IMR-90 (cell line): ENCODE measurements around the gene SDR9C7. TPM values are rescaled to one million over a fixed set of nuclear protein-coding genes. Genes with fewer than 3 reads are reported as not detected.
"Not testable (repeated sequence)": the region's sequence is repeated elsewhere in the genome, so short reads cannot be mapped to it uniquely, and the experiment has no call there.

Experiments used
- ATAC-seq: fragments of 200-7000 bp; cut with Tn5 transposase; 2 replicates; pipeline ENCODE4 v1.9.1; 2020; ENCODE audit warnings: low read depth, mild to moderate bottlenecking, moderate library complexity
- BruUV-seq: library from RNA; stranded (reverse); fragments of 400-500 nt; replicated peaks from 2 replicates; lab custom pipeline; 2021; lab: Mats Ljungman, UMichigan
- CTCF ChIA-PET: fragments of 300-600 bp; formaldehyde crosslinking; extraction: SDS; loops from one replicate; lab custom pipeline; 2021; ENCODE audit warnings: antibody characterized with exemption; lab: Yijun Ruan, JAX
- POLR2A ChIA-PET: fragments of 300-600 bp; sonication (Branson Sonifier 250); formaldehyde crosslinking; loops from one replicate; lab custom pipeline; 2022; ENCODE audit warnings: antibody characterized with exemption; ENCODE audit not compliant: unreplicated experiment; lab: Charles Lee
- DNase-seq: peaks from one replicate; pipeline ENCODE4 v3.0.0; 2013
- H2AFZ ChIP-seq: replicated peaks from 2 replicates; pipeline ENCODE3; 2013; ENCODE audit warnings: low read length, mild to moderate bottlenecking; ENCODE audit not compliant: poor library complexity
- H2AK5ac ChIP-seq: 2 replicates; pipeline ENCODE4 v1.6.1; 2013; ENCODE audit warnings: low read depth, low read length, inconsistent platforms
- H2AK9ac ChIP-seq: replicated peaks from 2 replicates; pipeline ENCODE3; 2013; ENCODE audit warnings: mild to moderate bottlenecking, low read depth, low read length, moderate library complexity; ENCODE audit not compliant: poor library complexity
- H2BK120ac ChIP-seq: 2 replicates; pipeline ENCODE4 v1.6.1; 2013; ENCODE audit warnings: low read depth, low read length, inconsistent platforms
- H2BK15ac ChIP-seq: 3 replicates; pipeline ENCODE4 v1.6.1; 2013; ENCODE audit warnings: low read depth, low read length, inconsistent platforms
- H2BK20ac ChIP-seq: 2 replicates; pipeline ENCODE4 v1.6.1; 2013; ENCODE audit warnings: low read depth, mild to moderate bottlenecking, inconsistent platforms, low read length, moderate library complexity
- H2BK5ac ChIP-seq: 2 replicates; pipeline ENCODE4 v1.6.1; 2013; ENCODE audit warnings: mild to moderate bottlenecking, low read depth, low read length, inconsistent platforms; ENCODE audit not compliant: poor library complexity, severe bottlenecking
- H3K14ac ChIP-seq: replicated peaks from 2 replicates; pipeline ENCODE4 v1.6.1; 2013; ENCODE audit warnings: low read depth, low read length, inconsistent platforms
- H3K18ac ChIP-seq: 2 replicates; pipeline ENCODE4 v1.6.1; 2013; ENCODE audit warnings: low read depth, low read length, control low read depth
- H3K23ac ChIP-seq: 2 replicates; pipeline ENCODE4 v1.6.1; 2013; ENCODE audit warnings: low read depth, low read length, inconsistent platforms
- H3K27ac ChIP-seq: 2 replicates; pipeline ENCODE4 v1.5.1; 2013; ENCODE audit warnings: mild to moderate bottlenecking, control low read depth, low read length; ENCODE audit not compliant: insufficient read depth
- H3K27me3 ChIP-seq: 2 replicates; pipeline ENCODE4 v1.6.1; 2013; ENCODE audit warnings: low read length; ENCODE audit not compliant: control insufficient read depth, insufficient read depth
- H3K36me3 ChIP-seq: 2 replicates; pipeline ENCODE4 v1.6.1; 2013; ENCODE audit warnings: low read length, mixed read lengths; ENCODE audit not compliant: control insufficient read depth, insufficient read depth
- H3K4ac ChIP-seq: 2 replicates; pipeline ENCODE4 v1.6.1; 2013; ENCODE audit warnings: low read depth, low read length, inconsistent platforms
- H3K4me1 ChIP-seq: 2 replicates; pipeline ENCODE4 v1.6.1; 2013; ENCODE audit warnings: low read length, mixed read lengths; ENCODE audit not compliant: control insufficient read depth, insufficient read depth
- H3K4me2 ChIP-seq: 2 replicates; pipeline ENCODE4 v1.6.1; 2013; ENCODE audit warnings: low read depth, mild to moderate bottlenecking, control low read depth, low read length, moderate library complexity
- H3K4me3 ChIP-seq: 2 replicates; pipeline ENCODE4 v1.5.1; 2013; ENCODE audit warnings: low read depth, mild to moderate bottlenecking, control low read depth, low read length, moderate library complexity; ENCODE audit not compliant: insufficient read depth
- H3K56ac ChIP-seq: 2 replicates; pipeline ENCODE4 v1.6.1; 2013; ENCODE audit warnings: low read length, inconsistent platforms; ENCODE audit not compliant: insufficient read depth; ENCODE audit errors: extremely low read depth
- H3K79me1 ChIP-seq, 2 experiments: 2 replicates each; pipeline ENCODE4 v1.6.1; 2013; ENCODE audit warnings: low read length in 2 of 2, inconsistent platforms in 1 of 2, low read depth in 1 of 2
- H3K9ac ChIP-seq: 2 replicates; pipeline ENCODE4 v1.6.1; 2013; ENCODE audit warnings: low read depth, low read length, control low read depth
- H3K9me1 ChIP-seq: 2 replicates; pipeline ENCODE4 v1.6.1; 2013; ENCODE audit warnings: low read length, inconsistent platforms; ENCODE audit not compliant: insufficient read depth
- H3K9me3 ChIP-seq: 2 replicates; pipeline ENCODE4 v1.6.1; 2013; ENCODE audit warnings: low read length; ENCODE audit not compliant: control insufficient read depth, insufficient read depth
- H4K20me1 ChIP-seq: 2 replicates; pipeline ENCODE4 v1.6.1; 2013; ENCODE audit warnings: low read length, inconsistent platforms; ENCODE audit not compliant: insufficient read depth
- H4K5ac ChIP-seq: 2 replicates; pipeline ENCODE4 v1.6.1; 2013; ENCODE audit warnings: mild to moderate bottlenecking, low read depth, low read length, control low read depth
- H4K8ac ChIP-seq, 2 experiments: 2 replicates each; pipeline ENCODE4 v1.6.1; 2013; ENCODE audit warnings: low read depth in 2 of 2, low read length in 2 of 2, control low read depth in 1 of 2, inconsistent platforms in 1 of 2
- H4K91ac ChIP-seq: 2 replicates; pipeline ENCODE4 v1.6.1; 2013; ENCODE audit warnings: low read depth, low read length, inconsistent platforms; ENCODE audit not compliant: insufficient read depth
- WGBS, 2 experiments: methylation state at CpG; one replicate each; pipeline versions ENCODE4 v1.1.5 to v1.1.7; 2013; ENCODE audit warnings: missing lambda C conversion rate in 2 of 2; ENCODE audit not compliant: insufficient read length in 1 of 2; ENCODE audit errors: extremely low coverage in 2 of 2; 5-methylcytosine and 5-hydroxymethylcytosine counted together
- dilution Hi-C: fragments of 300-500 bp; cut with HindIII; formaldehyde crosslinking; loops from one replicate; pipeline ENCODE4 v1.14.3; 2018; ENCODE audit warnings: low sequenced_read_pairs; ENCODE audit not compliant: unreplicated experiment
- in situ Hi-C: fragments of 300-500 bp; cut with MboI; formaldehyde crosslinking; loops from 3 replicates; pipeline ENCODE4 v1.14.3; 2019; ENCODE audit warnings: low sequenced_read_pairs, inconsistent platforms, mixed read lengths
- intact Hi-C: fragments of 100-400 bp; cut with micrococcal nuclease; formaldehyde crosslinking; loops from 2 replicates; pipeline ENCODE4 v1.10.0; 2022
- polyA plus RNA-seq, 3 experiments: library from polyadenylated mRNA; depleted of rRNA; stranded (reverse); fragments of >200 nt; gene quantifications; 2 replicates each; pipeline ENCODE4 v1.2.3, GENCODE V29; 2012; ENCODE audit warnings: low replicate concordance in 1 of 3
- total RNA-seq: library from RNA; depleted of rRNA; stranded (reverse); fragments of >200 nt; gene quantifications from 2 replicates; pipeline ENCODE4 v1.2.3, GENCODE V29; 2012

SDR9C7 gene
- total and polyA plus RNA-seq, 2 of the 4 experiments (the other 2 are of a cell fraction): not detected

GRCh38 chr12:56965124-56965523, 30.9 kb upstream of the SDR9C7 start:
- H3K23ac ChIP-seq, H3K4me1 ChIP-seq, CTCF ChIA-PET, dilution Hi-C loops, H2BK20ac ChIP-seq, DNase-seq, H4K5ac ChIP-seq, H3K27me3 ChIP-seq, H2BK15ac ChIP-seq, H2AK9ac ChIP-seq, H3K56ac ChIP-seq, H3K9me1 ChIP-seq, H4K20me1 ChIP-seq, H2AFZ ChIP-seq, H3K9me3 ChIP-seq, H2BK5ac ChIP-seq, H4K8ac ChIP-seq, H3K27ac ChIP-seq, H3K4ac ChIP-seq, POLR2A ChIA-PET, H4K91ac ChIP-seq, H2BK120ac ChIP-seq, H3K79me1 ChIP-seq, intact Hi-C loops, ATAC-seq, H3K36me3 ChIP-seq, BruUV-seq, H3K4me2 ChIP-seq, in situ Hi-C loops, H3K14ac ChIP-seq, H3K4me3 ChIP-seq, H3K18ac ChIP-seq, H3K9ac ChIP-seq, H2AK5ac ChIP-seq: not testable (repeated sequence)
- WGBS, 2 experiments: no CpG with 5 or more reads among the region's 4 CpGs

GRCh38 chr12:56963557-56963956, 29.3 kb upstream of the SDR9C7 start:
- H3K56ac ChIP-seq, H3K27ac ChIP-seq, H2AFZ ChIP-seq, H4K8ac ChIP-seq, H4K91ac ChIP-seq, intact Hi-C loops, CTCF ChIA-PET, POLR2A ChIA-PET, H3K4me3 ChIP-seq, ATAC-seq, dilution Hi-C loops, H2AK9ac ChIP-seq, H3K4me2 ChIP-seq, H4K5ac ChIP-seq, H2BK15ac ChIP-seq, H3K4ac ChIP-seq, H3K9ac ChIP-seq, in situ Hi-C loops, H3K27me3 ChIP-seq, H3K4me1 ChIP-seq, DNase-seq, BruUV-seq, H3K79me1 ChIP-seq, H3K9me3 ChIP-seq, H2AK5ac ChIP-seq, H3K9me1 ChIP-seq, H4K20me1 ChIP-seq, H2BK20ac ChIP-seq, H3K18ac ChIP-seq, H3K14ac ChIP-seq, H3K23ac ChIP-seq, H2BK5ac ChIP-seq, H2BK120ac ChIP-seq, H3K36me3 ChIP-seq: not testable (repeated sequence)
- WGBS, 2 experiments: no CpG with 5 or more reads among the region's 27 CpGs
